Ishikawa (cell line): ENCODE data around the gene GANC.

Source experiments
- CEBPB ChIP-seq: IDR thresholded peaks from 2 replicates; pipeline ENCODE4 v1.6.1; 2012
- CREB1 ChIP-seq: IDR thresholded peaks from 2 replicates; pipeline ENCODE4 v1.6.1; 2012; ENCODE audit warnings: low read depth
- EGR1 ChIP-seq: IDR thresholded peaks from 2 replicates; pipeline ENCODE4 v1.6.1; 2012
- EP300 ChIP-seq: IDR thresholded peaks from 2 replicates; pipeline ENCODE4 v1.6.1; 2012; ENCODE audit warnings: borderline replicate concordance
- FOXM1 ChIP-seq: IDR thresholded peaks from 2 replicates; pipeline ENCODE4 v1.6.1; 2012; ENCODE audit warnings: low read depth, borderline replicate concordance
- MAX ChIP-seq: IDR thresholded peaks from 2 replicates; pipeline ENCODE4 v1.6.1; 2012
- NFIC ChIP-seq: IDR thresholded peaks from 2 replicates; pipeline ENCODE4 v1.6.1; 2012
- RAD21 ChIP-seq: IDR thresholded peaks from 2 replicates; pipeline ENCODE4 v1.6.1; 2012; ENCODE audit warnings: low read depth
- REST ChIP-seq: IDR thresholded peaks from 2 replicates; pipeline ENCODE4 v1.6.1; 2012; ENCODE audit warnings: low read depth, mild to moderate bottlenecking
- TAF1 ChIP-seq: IDR thresholded peaks from 2 replicates; pipeline ENCODE4 v1.6.1; 2012; ENCODE audit warnings: low read depth, mild to moderate bottlenecking
- TCF12 ChIP-seq: IDR thresholded peaks from 2 replicates; pipeline ENCODE4 v1.6.1; 2012; ENCODE audit warnings: low read depth
- TEAD4 ChIP-seq: IDR thresholded peaks from 2 replicates; pipeline ENCODE4 v1.6.1; 2012
- USF1 ChIP-seq: IDR thresholded peaks from 2 replicates; pipeline ENCODE4 v1.6.1; 2012
- YY1 ChIP-seq: IDR thresholded peaks from 2 replicates; pipeline ENCODE4 v1.6.1; 2012; ENCODE audit warnings: low read depth
- ZBTB7A ChIP-seq: IDR thresholded peaks from 2 replicates; pipeline ENCODE4 v1.6.1; 2012; ENCODE audit warnings: low read depth

The GANC gene

GRCh38 chr15:42374810-42375209 is 101.8 kb downstream of the GANC start:
- TF ChIP-seq REST (no peak), MAX (no peak), NFIC (no peak), TCF12 (no peak), TEAD4 (no peak), CEBPB (no peak), YY1 (no peak)

GRCh38 chr15:42375252-42375651 is 102.3 kb downstream of the GANC start:
- no peak for TF ChIP-seq RAD21
- TF ChIP-seq FOXM1 = no peak
- TF ChIP-seq REST = no peak
- TF ChIP-seq MAX = no peak
- no peak for TF ChIP-seq EGR1
- no peak for TF ChIP-seq CEBPB
- no peak for TF ChIP-seq EP300
- no peak for TF ChIP-seq NFIC
- TF ChIP-seq TEAD4 = no peak
- no peak for TF ChIP-seq USF1
- no peak for TF ChIP-seq CREB1
- TF ChIP-seq YY1 = no peak
- no peak for TF ChIP-seq ZBTB7A
- no peak for TF ChIP-seq TAF1
- TF ChIP-seq TCF12 = no peak

- TF ChIP-seq REST (no peak), TCF12 (no peak), CREB1 (no peak), MAX (no peak), NFIC (no peak), TEAD4 (no peak), USF1 (no peak), FOXM1 (no peak), EGR1 (no peak), ZBTB7A (no peak)
Measured at GRCh38 chr15:42375941-42376340, 102.9 kb downstream of the GANC start.

GRCh38 chr15:42378011-42378410 is 105.0 kb downstream of the GANC start:
- TF ChIP-seq TCF12 (no peak), NFIC (no peak), EP300 (no peak), REST (no peak), RAD21 (no peak), USF1 (no peak)
